Colonic mucosa (tissue), 4 donors: ENCODE measurements around the gene DSCAML1. TPM values are rescaled to one million over a fixed set of nuclear protein-coding genes. Genes with fewer than 3 reads are reported as not detected.

Experiments
- DNase-seq: peaks from one replicate; pipeline ENCODE4 v3.0.0-alpha.2; 2020
- H3K27ac ChIP-seq: fragments of 200-600 bp; one replicate; pipeline ENCODE4 v1.8.0; 2021
- H3K27me3 ChIP-seq: fragments of 200-600 bp; one replicate; pipeline ENCODE4 v1.8.0; 2021
- H3K36me3 ChIP-seq: fragments of 200-600 bp; one replicate; pipeline ENCODE4 v1.8.0; 2021
- H3K4me1 ChIP-seq: fragments of 200-600 bp; one replicate; pipeline ENCODE4 v1.8.0; 2021; ENCODE audit warnings: mild to moderate bottlenecking
- H3K4me3 ChIP-seq: fragments of 200-600 bp; one replicate; pipeline ENCODE4 v1.8.0; 2021
- H3K9ac ChIP-seq, 2 donors: one replicate each; pipeline ENCODE4 v1.7.0; 2013; ENCODE audit warnings: control low read depth in 2 of 2, low read depth in 2 of 2, low read length in 2 of 2
- H3K9me3 ChIP-seq: fragments of 200-600 bp; one replicate; pipeline ENCODE4 v1.8.0; 2021
- intact Hi-C: fragments of 100-400 bp; cut with DNase I; formaldehyde crosslinking; loops from one replicate; pipeline ENCODE4 v1.14.1; 2022
- total RNA-seq, 2 donors: library from RNA; stranded (reverse); fragmentation: NEBNext Ultra II Directional in 1 of 2; extraction: Animal tissue kit (Norgen Biotek cat#: 25700) in 1 of 2; gene quantifications; one replicate each; pipeline ENCODE4 v1.2.1, GENCODE V29; 2021
- TF ChIP-seq, protein P1 (sequence below): fragments of 200-600 bp; IDR thresholded peaks from one replicate; pipeline ENCODE4 v1.8.0; 2022; ENCODE audit warnings: antibody characterized with exemption, mild to moderate bottlenecking
- donor health status: healthy.
- donor health status: DM: no; HTN: no; CAD: no.
- donor health status: DM: no; HTN: no; CAD: no.

The DSCAML1 gene
- total RNA-seq, 2 donors from 2014 or later = 1.2 to 4.3 TPM

DNA sequence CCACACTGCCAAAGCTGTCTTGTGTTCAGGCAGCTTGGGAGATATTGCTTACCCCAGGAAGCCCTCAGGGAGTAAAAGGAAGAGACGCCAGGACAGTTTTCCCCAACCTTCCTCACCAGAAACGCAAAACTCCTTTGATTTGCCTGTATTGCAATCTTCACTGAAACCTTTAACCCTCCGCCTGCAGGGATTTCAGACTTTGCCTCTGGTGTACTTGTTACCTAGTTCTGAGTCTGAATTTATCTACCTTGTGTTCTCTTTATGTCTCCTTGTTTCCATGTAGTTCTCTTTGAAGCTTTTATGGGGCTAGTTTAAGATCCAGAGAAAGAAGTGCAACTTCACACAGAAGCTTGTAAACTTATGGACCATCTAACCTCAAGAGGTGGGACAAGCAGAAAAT lies 154.2 kb downstream of the DSCAML1 start:
- Histone ChIP-seq H3K9me3 (no peaks in the 10 kb centered on the region), H3K4me3 (no peak overlapping the region), H3K27ac (no peak overlapping the region), H3K36me3 (no peaks in the 10 kb centered on the region), H3K4me1 (no peaks in the 10 kb centered on the region), H3K9ac (no peak overlapping the region), H3K27me3 (no peaks in the 10 kb centered on the region)
- intact Hi-C loops = no loop called here
- no peak for DNase-seq
- TF ChIP-seq, protein P1, sequence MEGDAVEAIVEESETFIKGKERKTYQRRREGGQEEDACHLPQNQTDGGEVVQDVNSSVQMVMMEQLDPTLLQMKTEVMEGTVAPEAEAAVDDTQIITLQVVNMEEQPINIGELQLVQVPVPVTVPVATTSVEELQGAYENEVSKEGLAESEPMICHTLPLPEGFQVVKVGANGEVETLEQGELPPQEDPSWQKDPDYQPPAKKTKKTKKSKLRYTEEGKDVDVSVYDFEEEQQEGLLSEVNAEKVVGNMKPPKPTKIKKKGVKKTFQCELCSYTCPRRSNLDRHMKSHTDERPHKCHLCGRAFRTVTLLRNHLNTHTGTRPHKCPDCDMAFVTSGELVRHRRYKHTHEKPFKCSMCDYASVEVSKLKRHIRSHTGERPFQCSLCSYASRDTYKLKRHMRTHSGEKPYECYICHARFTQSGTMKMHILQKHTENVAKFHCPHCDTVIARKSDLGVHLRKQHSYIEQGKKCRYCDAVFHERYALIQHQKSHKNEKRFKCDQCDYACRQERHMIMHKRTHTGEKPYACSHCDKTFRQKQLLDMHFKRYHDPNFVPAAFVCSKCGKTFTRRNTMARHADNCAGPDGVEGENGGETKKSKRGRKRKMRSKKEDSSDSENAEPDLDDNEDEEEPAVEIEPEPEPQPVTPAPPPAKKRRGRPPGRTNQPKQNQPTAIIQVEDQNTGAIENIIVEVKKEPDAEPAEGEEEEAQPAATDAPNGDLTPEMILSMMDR = no peak

DNA sequence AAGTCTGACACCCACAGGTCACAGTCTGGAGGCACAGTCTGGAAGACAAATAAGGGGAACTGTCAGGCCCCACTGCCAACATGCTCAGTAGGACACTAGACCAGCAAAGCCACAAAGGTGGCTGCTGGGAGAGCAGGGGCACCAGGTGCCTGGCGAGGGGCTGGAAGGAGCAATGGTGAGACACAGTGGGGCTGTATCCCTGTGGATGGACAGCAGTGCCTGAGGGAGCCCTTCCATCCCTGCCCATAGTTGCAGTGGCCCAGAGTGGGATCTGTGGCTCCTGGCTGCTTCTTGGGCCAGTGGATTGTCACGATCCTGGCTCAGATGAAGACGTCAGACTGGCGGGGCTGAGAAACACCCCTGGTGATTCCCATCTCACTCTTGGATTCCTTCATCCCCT lies 154.6 kb downstream of the DSCAML1 start:
- no peaks in the 10 kb centered on the region for H3K4me1 ChIP-seq
- intact Hi-C loops = no loop called here
- no peaks in the 10 kb centered on the region for H3K9me3 ChIP-seq
- TF ChIP-seq, protein P1 = no peak
- no peaks in the 10 kb centered on the region for H3K27me3 ChIP-seq
- no peak overlapping the region for H3K4me3 ChIP-seq
- DNase-seq = no peak
- H3K27ac ChIP-seq = no peak overlapping the region
- no peak overlapping the region for H3K9ac ChIP-seq
- no peaks in the 10 kb centered on the region for H3K36me3 ChIP-seq

DNA sequence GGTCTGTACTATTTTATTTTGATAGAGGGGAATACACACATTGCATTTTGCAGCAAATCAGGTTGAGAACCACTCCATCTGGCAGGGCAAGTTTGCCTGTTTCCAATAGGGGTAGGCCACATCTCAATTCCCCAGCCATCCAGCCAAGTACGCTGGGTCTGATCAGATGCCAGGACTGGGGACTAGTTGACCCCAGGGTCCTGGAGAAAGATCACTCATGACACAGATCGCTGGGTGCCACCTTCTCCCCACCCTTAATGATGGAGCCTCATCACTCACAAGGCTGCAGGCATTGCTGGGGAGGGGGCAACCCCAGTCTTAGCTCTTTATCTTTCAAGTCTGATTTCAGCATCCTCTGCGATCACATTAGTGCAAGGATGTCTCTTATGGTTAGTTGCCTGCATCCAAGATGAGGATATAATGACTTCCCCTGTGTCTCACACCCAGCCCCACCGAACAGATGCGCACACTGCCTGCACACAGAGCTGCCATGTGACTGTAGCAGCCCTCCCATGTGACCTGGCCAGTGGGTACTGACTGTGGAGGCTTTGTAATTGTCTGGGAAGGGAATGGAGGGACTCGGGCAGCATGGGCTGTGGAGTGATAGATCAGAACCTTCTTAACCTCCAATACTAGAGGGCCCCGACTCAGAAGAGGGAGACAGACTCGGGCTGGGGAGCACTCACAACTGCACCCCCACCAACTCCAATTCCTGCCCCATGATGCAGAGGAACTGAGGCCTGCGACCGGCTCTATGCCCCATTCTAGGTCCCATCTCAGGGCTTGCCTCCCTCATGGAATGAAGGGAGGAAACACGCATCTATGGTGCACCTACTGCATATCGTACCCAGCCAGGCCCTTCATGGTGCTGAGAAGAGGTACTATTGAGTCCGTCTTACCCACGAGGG lies 155.8 kb downstream of the DSCAML1 start:
- Histone ChIP-seq H3K4me3 (no peak overlapping the region), H3K9ac (no peak overlapping the region), H3K27me3 (no peaks in the 10 kb centered on the region), H3K9me3 (no peaks in the 10 kb centered on the region), H3K27ac (no peak overlapping the region), H3K36me3 (no peaks in the 10 kb centered on the region), H3K4me1 (no peaks in the 10 kb centered on the region)
- intact Hi-C loops = no loop called here
- DNase-seq = no peak
- TF ChIP-seq, protein P1 = no peak

GRCh38 chr11:117640041-117640440 lies 157.0 kb downstream of the DSCAML1 start:
- no peak for DNase-seq
- intact Hi-C loops = no loop called here
- TF ChIP-seq, protein P1 = no peak
- H3K27ac ChIP-seq = no peak overlapping the region
- H3K4me3 ChIP-seq = no peak overlapping the region
- H3K27me3 ChIP-seq = no peaks in the 10 kb centered on the region
- no peaks in the 10 kb centered on the region for H3K9me3 ChIP-seq
- no peaks in the 10 kb centered on the region for H3K4me1 ChIP-seq
- no peaks in the 10 kb centered on the region for H3K36me3 ChIP-seq
- no peak overlapping the region for H3K9ac ChIP-seq

DNA sequence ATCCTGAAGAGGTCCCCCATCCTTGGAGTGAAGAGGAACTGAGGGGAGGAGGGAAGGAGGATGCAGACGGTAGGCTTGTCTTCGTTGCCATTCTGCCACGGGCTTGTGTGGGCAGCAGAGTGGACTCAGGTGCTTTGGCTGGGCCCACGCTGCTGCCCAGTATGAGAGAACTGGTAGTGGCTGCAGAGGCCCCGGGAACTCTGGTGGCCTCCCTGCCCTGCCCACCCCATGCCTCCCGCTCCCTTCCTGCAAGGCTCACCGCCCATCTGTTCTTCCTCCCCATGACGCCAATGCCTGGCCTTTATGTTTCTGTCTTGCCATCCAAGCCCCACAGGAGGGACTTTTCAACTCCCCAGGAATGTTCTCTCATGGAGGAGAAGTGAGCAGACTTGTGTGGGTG lies 157.4 kb downstream of the DSCAML1 start:
- no peaks in the 10 kb centered on the region for H3K4me1 ChIP-seq
- H3K9me3 ChIP-seq = no peaks in the 10 kb centered on the region
- no peaks in the 10 kb centered on the region for H3K27me3 ChIP-seq
- TF ChIP-seq, protein P1 = no peak
- intact Hi-C loops = no loop called here
- no peak overlapping the region for H3K27ac ChIP-seq
- H3K4me3 ChIP-seq = no peak overlapping the region
- no peak for DNase-seq
- H3K9ac ChIP-seq = no peak overlapping the region
- H3K36me3 ChIP-seq = no peaks in the 10 kb centered on the region
